Ovary (tissue), 9 donors: Measurements from ENCODE around the gene RASGRP1. TPM values are rescaled to one million over a fixed set of nuclear protein-coding genes. Genes with fewer than 3 reads are reported as not detected.

Experiments
- DNase-seq, 5 donors: peaks; one replicate each; pipeline ENCODE4 v3.0.0-alpha.2; 2019 to 2020
- H3K27ac ChIP-seq, 2 donors: fragments of 200-600 bp; one replicate each; pipeline versions ENCODE4 v1.5.1 to v1.8.0; 2019 to 2022
- H3K27me3 ChIP-seq: fragments of 200-600 bp; one replicate; pipeline ENCODE4 v1.8.0; 2022
- H3K36me3 ChIP-seq: fragments of 200-600 bp; sonication (generic); one replicate; pipeline ENCODE4 v1.5.1; 2019
- H3K4me1 ChIP-seq: one replicate; pipeline ENCODE4 v1.8.1; 2013; ENCODE audit warnings: mild to moderate bottlenecking, moderate library complexity; ENCODE audit not compliant: insufficient read depth
- H3K4me3 ChIP-seq: fragments of 200-600 bp; sonication (generic); one replicate; pipeline ENCODE4 v1.5.1; 2017
- H3K9me3 ChIP-seq, 2 donors: fragments of 200-600 bp in 1 of 2; sonication (generic) in 1 of 2; one replicate each; pipeline versions ENCODE4 v1.5.1 to v1.8.1; 2013 to 2019; ENCODE audit warnings: mild to moderate bottlenecking in 1 of 2, moderate library complexity in 1 of 2
- EP300 ChIP-seq: sonication (generic); formaldehyde crosslinking; IDR thresholded peaks from one replicate; pipeline ENCODE4 v1.6.1; 2017; ENCODE audit warnings: antibody characterized with exemption
- POLR2A ChIP-seq: fragments of 450-650 bp; IDR thresholded peaks from one replicate; pipeline ENCODE4 v1.6.1; 2017; ENCODE audit warnings: antibody characterized with exemption, mild to moderate bottlenecking, moderate library complexity
- WGBS, 3 donors: extraction: QIAGEN DNeasy Blood & Tissue Kit in 1 of 3; methylation state at CpG; one replicate each; pipeline versions ENCODE4 v1.1.5 to v1.1.7; 2013 to 2017; 5-methylcytosine and 5-hydroxymethylcytosine counted together
- intact Hi-C, 4 donors: fragments of 100-400 bp; cut with DNase I; formaldehyde crosslinking; loops; one replicate each; pipeline versions ENCODE4 v1.11.0 to v1.15.1; 2022 to 2023
- polyA plus RNA-seq, 2 donors: library from polyadenylated mRNA; stranded (reverse); fragments of 200-250 nt in 1 of 2; fragments of 350-450 nt in 1 of 2; fragmentation: Illumina TruSeq in 1 of 2; extraction: RNeasy Lipid Tissue Mini Kit (QIAGEN cat#74804) in 1 of 2; gene quantifications; one replicate each; pipeline ENCODE4 v1.2.3, GENCODE V29; 2013 to 2014
- total RNA-seq, 7 donors: library from RNA; depleted of rRNA in 2 of 7; stranded (reverse); fragments of >200 nt in 2 of 7; fragmentation: NEBNext Ultra II Directional in 3 of 7; extraction: Animal tissue kit (Norgen Biotek cat#: 25700) in 3 of 7; gene quantifications; one replicate each; pipeline versions ENCODE4 v1.1.0 to v1.2.4, GENCODE V29; 2016 to 2023
- TF ChIP-seq, protein P1 (sequence below), 3 donors: fragments of 450-650 bp in 2 of 3; fragments of 200-600 bp in 1 of 3; IDR thresholded peaks; one replicate each; pipeline versions ENCODE4 v1.5.1 to v1.8.0; 2016 to 2022; ENCODE audit warnings: antibody characterized with exemption in 3 of 3, mild to moderate bottlenecking in 1 of 3
- donor health status: DM: no; HTN: no; CAD: no; lungs with moderate emphysema.
- donor health status: DM: no; HTN: no; CAD: no.
- donor health status: Bipolar disorder and iron deficiency.
- donor health status: DM: yes; HTN: yes; CAD: no.
- donor health status: DM: no; HTN: no; CAD: no.
- donor health status: DM: yes; HTN: yes; CAD: no.

Gene RASGRP1
- total and polyA plus RNA-seq, 9 donors: 0.13 to 15.5 (median 1.0) TPM

DNA sequence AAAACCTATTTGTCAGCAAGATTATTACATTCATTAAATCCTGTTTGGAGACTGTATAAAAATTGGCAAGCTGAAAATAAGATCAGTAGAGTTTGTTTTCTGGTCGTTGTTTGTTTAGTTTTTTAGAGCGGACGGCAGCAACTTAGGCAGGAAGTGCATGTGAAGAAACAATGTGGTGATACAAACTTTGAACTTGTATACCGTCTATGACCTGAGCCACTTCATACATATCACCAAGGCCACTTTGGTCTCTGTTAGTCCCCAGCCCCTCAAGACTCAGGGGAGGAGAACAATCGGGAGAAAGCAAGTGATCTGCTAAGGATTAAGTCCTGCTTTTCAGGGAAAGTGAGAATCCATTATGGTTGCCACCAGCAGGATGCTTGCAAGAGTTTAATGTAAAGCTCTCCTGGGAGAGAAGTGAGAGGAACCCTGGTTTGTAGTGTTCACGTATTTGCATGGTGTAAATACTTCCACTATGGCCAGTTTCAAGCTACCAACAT lies 31.1 kb downstream of the RASGRP1 start:
- 59 to 82% (median 69%) methylated on average over 6 of the region's 6 CpGs for WGBS, 3 donors
- no peak for DNase-seq

GRCh38 chr15:38532728-38533127 lies 31.9 kb downstream of the RASGRP1 start:
- Histone ChIP-seq H3K4me3 (no peak overlapping the region), H3K36me3 (no peaks in the 10 kb centered on the region), H3K27ac (no peak overlapping the region), H3K4me1 (no peaks in the 10 kb centered on the region), H3K9me3 (no peaks in the 10 kb centered on the region), H3K27me3 (no peaks in the 10 kb centered on the region)
- TF ChIP-seq EP300 (no peak), POLR2A (no peak)
- TF ChIP-seq, protein P1, sequence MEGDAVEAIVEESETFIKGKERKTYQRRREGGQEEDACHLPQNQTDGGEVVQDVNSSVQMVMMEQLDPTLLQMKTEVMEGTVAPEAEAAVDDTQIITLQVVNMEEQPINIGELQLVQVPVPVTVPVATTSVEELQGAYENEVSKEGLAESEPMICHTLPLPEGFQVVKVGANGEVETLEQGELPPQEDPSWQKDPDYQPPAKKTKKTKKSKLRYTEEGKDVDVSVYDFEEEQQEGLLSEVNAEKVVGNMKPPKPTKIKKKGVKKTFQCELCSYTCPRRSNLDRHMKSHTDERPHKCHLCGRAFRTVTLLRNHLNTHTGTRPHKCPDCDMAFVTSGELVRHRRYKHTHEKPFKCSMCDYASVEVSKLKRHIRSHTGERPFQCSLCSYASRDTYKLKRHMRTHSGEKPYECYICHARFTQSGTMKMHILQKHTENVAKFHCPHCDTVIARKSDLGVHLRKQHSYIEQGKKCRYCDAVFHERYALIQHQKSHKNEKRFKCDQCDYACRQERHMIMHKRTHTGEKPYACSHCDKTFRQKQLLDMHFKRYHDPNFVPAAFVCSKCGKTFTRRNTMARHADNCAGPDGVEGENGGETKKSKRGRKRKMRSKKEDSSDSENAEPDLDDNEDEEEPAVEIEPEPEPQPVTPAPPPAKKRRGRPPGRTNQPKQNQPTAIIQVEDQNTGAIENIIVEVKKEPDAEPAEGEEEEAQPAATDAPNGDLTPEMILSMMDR (IDR thresholded peaks at IDR 0.05): no peak
- intact Hi-C loops: no loop called here
- DNase-seq: no peak
- WGBS, 3 donors: 69 to 76% (median 75%) methylated on average over 3 of the region's 3 CpGs

More for the DNA sequence above, 31.1 kb downstream of the RASGRP1 start:
- H3K9me3 ChIP-seq: no peaks in the 10 kb centered on the region
- H3K4me3 ChIP-seq: no peak overlapping the region
- no peaks in the 10 kb centered on the region for H3K27me3 ChIP-seq
- no peak overlapping the region for H3K27ac ChIP-seq
- no peak for TF ChIP-seq POLR2A
- no peak for TF ChIP-seq EP300
- TF ChIP-seq, protein P1 (IDR thresholded peaks at IDR 0.05): no peak
- intact Hi-C loops: no loop called here
- no peaks in the 10 kb centered on the region for H3K4me1 ChIP-seq
- no peaks in the 10 kb centered on the region for H3K36me3 ChIP-seq

DNA sequence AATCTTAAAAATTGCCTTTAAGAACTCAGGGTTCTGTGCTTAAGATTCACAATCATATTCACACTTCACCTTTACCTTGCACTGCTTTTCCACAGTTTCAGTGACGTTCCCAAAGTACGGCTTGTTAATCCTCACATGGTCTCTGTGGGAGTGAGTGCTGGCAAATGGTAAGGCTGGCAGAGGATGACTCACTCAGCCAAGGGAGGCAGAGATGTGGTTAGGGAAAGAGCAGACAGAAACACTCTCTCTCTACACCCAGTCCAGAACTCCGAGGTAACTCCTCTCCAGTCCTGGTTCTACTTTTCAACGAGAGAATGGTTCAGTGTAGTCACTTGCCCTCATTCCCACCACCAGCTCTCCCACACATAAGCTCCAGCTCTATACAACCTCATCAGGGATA lies 33.1 kb downstream of the RASGRP1 start:
- 48 to 66% (median 57%) methylated on average over 4 of the region's 4 CpGs for WGBS, 3 donors
- no peak overlapping the region for H3K27ac ChIP-seq
- H3K27me3 ChIP-seq: no peaks in the 10 kb centered on the region
- intact Hi-C loops: no loop called here
- H3K4me1 ChIP-seq: no peaks in the 10 kb centered on the region
- H3K36me3 ChIP-seq: no peaks in the 10 kb centered on the region
- no peak overlapping the region for H3K4me3 ChIP-seq
- no peak for TF ChIP-seq EP300
- no peak for TF ChIP-seq POLR2A
- TF ChIP-seq, protein P1 (IDR thresholded peaks at IDR 0.05): no peak
- no peak for DNase-seq
- no peaks in the 10 kb centered on the region for H3K9me3 ChIP-seq

DNA sequence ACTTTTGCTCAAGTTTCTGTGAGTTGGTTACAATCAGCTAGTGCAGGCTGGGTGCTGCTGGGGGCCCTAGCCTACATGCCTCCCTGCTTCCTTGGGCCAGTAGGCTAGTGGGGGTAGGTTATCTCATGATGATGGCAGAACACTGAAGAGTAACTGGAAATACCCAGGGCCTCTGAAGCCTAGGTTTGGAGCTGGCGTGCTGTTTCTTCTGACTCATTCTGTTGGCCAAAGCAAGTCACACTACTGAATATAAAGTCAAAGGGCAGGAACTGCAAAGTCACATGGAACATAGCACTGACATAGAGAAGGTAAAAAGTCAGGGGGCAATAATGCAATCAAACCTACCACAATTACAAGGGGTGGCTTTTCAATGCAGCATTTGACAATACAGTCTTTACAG lies 34.5 kb downstream of the RASGRP1 start:
- Histone ChIP-seq H3K4me3 (no peak overlapping the region), H3K36me3 (no peaks in the 10 kb centered on the region), H3K27ac (no peak overlapping the region), H3K9me3 (no peaks in the 10 kb centered on the region), H3K4me1 (no peaks in the 10 kb centered on the region), H3K27me3 (no peaks in the 10 kb centered on the region)
- intact Hi-C loops: no loop called here
- 86 to 96% (median 89%) methylated on average over 1 of the region's 1 CpG for WGBS, 3 donors
- TF ChIP-seq POLR2A: no peak
- TF ChIP-seq, protein P1 (IDR thresholded peaks at IDR 0.05): no peak
- no peak for TF ChIP-seq EP300
- no peak for DNase-seq
